Gastroesophageal sphincter (tissue), 3 donors: ENCODE data around the gene GSTM5.

Experiments used
- EP300 ChIP-seq: sonication (generic); formaldehyde crosslinking; IDR thresholded peaks from one replicate; pipeline ENCODE4 v1.6.1; 2017; ENCODE audit warnings: antibody characterized with exemption, mild to moderate bottlenecking
- POLR2A ChIP-seq, 2 donors: fragments of 450-650 bp; IDR thresholded peaks; one replicate each; pipeline ENCODE4 v1.6.1; 2017; ENCODE audit warnings: antibody characterized with exemption in 2 of 2, mild to moderate bottlenecking in 2 of 2, moderate library complexity in 1 of 2
- POLR2AphosphoS5 ChIP-seq: sonication (generic); formaldehyde crosslinking; IDR thresholded peaks from one replicate; pipeline ENCODE4 v1.6.1; 2017; ENCODE audit warnings: antibody characterized with exemption
- TF ChIP-seq, protein P1 (sequence below), 4 experiments: fragments of 200-600 bp in 2 of 4; fragments of 450-650 bp in 2 of 4; sonication (generic) in 1 of 4; IDR thresholded peaks; one replicate each; pipeline ENCODE4 v1.5.1; 2017 to 2019; ENCODE audit warnings: antibody characterized with exemption in 4 of 4, mild to moderate bottlenecking in 2 of 4, moderate library complexity in 2 of 4

- TF ChIP-seq EP300 = no peak
- TF ChIP-seq, protein P1, sequence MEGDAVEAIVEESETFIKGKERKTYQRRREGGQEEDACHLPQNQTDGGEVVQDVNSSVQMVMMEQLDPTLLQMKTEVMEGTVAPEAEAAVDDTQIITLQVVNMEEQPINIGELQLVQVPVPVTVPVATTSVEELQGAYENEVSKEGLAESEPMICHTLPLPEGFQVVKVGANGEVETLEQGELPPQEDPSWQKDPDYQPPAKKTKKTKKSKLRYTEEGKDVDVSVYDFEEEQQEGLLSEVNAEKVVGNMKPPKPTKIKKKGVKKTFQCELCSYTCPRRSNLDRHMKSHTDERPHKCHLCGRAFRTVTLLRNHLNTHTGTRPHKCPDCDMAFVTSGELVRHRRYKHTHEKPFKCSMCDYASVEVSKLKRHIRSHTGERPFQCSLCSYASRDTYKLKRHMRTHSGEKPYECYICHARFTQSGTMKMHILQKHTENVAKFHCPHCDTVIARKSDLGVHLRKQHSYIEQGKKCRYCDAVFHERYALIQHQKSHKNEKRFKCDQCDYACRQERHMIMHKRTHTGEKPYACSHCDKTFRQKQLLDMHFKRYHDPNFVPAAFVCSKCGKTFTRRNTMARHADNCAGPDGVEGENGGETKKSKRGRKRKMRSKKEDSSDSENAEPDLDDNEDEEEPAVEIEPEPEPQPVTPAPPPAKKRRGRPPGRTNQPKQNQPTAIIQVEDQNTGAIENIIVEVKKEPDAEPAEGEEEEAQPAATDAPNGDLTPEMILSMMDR (IDR thresholded peaks at IDR 0.05) = no peak
- TF ChIP-seq POLR2A (IDR thresholded peaks at IDR 0.05) = no peak
- TF ChIP-seq POLR2AphosphoS5 = no peak
Measured at GRCh38 chr1:109726728-109727373, 14.8 kb downstream of the GSTM5 start.
